ENCODE data around the gene DSG3.

GRCh38 chr18:31440787-31441186 lies 6.8 kb upstream of the DSG3 start:
- TF ChIP-seq CTCF (IDR thresholded peaks at IDR 0.05; ENCODE audit: low read depth, low read length, poor library complexity, severe bottlenecking) (no peak), EZH2phosphoT487 (IDR thresholded peaks at IDR 0.05; ENCODE audit: borderline replicate concordance, low read length) (no peak)
